SKM-1 (cell line): ENCODE data around the gene SCLT1.
"Not testable (repeated sequence)": the region's sequence is repeated elsewhere in the genome, so short reads cannot be mapped to it uniquely, and the experiment has no call there.

Experiments
- DNase-seq: peaks from one replicate; lab custom pipeline; 2025; ENCODE audit not compliant: unreplicated experiment; lab: John Stamatoyannopoulos, UW

The SCLT1 gene

DNA sequence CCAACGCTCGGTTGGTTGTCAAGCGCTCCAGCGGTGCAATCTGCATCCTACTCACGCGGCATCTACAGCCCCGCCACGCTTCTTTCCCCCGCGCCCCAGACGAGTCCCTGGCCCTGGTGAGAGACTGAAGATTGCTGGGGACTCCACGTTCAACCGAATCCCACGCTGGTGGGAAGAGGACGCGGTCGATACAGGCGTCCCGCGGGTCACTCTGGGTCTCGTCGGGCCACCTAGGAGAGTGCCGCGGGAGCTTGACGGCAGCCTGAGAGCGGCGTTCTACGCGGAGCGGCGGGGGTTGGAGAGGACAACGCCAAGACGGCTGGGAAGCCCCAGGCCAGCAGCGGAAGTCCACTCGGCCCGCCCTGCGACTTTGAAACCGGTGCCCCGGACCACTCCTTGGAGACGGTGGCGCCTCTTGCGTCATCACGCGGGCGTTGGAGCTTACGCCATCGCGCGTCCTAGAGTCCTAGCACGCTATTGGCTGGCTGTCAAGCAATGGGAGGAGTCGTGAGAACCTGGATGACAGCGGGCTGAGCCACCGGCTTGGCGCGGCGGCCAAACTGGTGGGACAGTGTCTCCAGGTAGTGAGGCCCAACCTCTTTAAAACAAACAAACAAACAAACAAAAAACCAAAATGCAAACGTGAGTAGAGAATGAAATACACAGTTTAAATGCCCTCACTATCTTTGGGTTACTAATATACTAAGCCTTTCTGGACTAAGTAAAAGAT is at the start of gene SCLT1:
Gene SCLT1, minus strand, starts transcription at position 349 of the 730 bp plus-strand sequence. CDS start 436 bp downstream, outside the sequence.
- peak; percentile 93 for DNase-seq

DNA sequence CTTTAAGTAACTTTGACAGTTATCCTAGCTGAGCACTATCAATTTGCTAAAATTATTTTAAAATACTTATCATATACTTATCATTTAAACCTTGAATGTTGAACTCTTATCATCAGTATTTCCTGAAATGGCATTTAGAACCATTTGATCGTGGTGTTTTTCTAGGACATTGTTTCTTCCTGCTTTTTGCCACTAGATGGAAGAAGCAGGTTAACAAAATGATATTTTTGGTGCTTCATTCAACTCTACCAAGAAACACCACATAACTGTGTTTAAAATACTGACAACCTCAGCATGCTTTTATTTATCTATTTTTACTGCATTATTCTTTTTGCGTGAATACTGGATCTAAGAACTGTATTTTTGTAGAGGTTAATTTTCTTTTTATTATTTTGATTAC is 47.2 kb upstream of the SCLT1 start:
- no peak for DNase-seq

DNA sequence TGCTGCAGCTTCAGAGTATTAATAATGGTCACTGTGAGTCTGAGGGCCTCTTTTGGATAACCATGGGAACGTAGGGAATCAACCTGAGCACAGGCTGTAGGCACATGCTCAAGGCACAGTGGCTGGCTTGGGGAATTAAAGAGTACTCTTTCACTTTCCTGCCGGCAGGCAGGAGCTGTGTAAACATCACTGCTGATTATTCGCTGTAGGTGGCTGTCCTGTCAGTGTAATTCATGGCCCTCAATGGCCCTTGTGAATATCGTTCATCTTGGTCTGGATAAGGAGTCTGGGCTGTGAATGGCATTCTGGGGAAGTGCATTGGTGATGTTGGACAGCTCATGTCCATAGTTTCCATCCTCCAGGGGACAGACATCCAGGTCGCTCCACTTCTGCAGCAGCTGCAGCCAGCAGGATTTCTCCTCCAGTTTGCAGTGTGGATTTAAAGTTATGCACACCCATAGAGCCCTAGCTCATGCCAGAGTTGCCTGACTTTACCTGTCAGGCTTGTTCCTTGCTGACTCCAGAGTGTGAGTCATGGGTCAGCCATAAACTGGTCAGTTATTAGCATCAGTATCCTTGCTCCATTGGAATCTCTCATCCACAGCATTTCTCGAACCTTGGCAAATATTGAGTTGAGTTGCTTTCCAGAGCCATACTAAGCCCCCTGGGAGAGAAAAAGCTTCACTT is 45.6 kb upstream of the SCLT1 start:
- no peak for DNase-seq

DNA sequence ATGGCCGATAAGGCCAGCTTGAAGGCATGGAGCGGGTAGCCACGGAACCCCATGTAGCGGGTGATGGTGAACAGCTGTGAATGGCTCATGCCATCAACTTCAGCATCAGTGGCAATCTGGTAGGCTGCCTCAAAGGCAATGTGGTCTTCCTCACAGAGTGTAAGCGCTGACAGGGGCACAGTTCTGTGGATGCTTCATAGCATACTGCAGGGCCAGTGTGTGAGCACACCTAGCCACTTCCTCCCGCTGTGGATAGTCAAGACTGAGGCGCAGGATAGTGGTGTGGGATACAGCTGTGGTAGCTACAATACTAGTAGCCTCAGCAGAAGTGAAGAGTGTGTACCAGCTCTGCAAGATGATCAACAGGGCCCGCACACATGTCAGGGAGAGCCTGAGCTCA is 43.1 kb upstream of the SCLT1 start:
- no peak for DNase-seq

GRCh38 chr4:129131343-129131742 is 38.0 kb upstream of the SCLT1 start:
- no peak for DNase-seq

DNA sequence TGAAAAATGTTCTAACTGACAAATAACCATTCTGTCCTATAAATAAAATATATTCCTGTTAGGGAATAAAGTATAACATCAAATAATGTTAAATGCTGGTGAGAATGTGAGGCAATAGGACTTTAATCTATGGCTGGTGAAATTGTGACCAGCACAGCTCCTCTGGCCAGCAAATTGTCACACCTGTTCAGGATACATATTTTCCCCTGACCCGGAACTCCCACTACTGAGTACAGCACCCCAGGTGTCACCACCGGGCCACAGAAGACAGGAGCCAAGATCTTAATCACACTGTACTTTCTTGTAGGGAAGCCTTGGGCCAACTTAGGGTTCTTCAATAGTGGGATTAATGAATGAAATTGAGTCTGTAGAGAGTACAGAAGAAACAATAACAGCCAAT is 35.8 kb upstream of the SCLT1 start:
- no peak for DNase-seq

DNA sequence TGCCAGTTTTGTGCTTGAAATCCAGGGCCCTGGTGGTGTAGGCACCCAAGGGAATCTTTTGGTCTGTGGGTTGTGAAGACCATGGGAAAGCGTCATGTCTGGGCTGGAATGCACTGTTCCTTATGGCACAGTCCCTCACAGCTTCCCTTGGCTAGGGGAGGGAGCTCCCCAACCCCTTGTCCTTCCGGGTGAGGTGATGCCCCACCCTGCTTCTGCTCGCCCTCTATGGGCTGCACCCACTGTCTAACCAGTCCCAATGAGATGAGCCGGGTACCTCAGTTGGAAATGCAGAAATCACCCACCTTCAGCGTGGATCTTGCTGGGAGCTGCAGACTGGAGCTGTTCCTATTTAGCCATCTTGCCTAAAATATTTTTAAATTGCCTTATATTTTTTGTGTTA is 33.3 kb upstream of the SCLT1 start:
- DNase-seq = not testable (repeated sequence)

DNA sequence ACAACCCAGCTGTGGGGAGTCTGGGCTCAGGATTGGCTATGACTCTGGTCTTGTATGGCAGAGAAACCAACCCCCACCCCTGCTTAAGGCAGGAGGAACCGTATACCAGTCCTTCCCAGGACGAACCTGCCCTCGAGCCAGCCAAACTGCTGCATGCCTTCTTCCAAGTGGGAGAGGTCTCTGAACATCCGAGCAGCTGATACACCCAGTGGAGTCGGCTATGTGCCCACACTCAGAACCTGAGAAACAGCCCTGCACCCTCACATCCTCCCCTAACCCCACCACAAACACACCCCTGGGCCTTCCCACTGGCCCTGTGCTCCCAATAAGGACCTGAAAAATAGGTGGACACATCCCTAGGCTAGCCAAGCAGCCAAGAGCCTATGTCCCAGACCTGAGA is 24.4 kb upstream of the SCLT1 start:
- DNase-seq = no peak

- no peak for DNase-seq
Observed at GRCh38 chr4:129113919-129114318, 20.6 kb upstream of the SCLT1 start.

- DNase-seq = no peak
Observed at GRCh38 chr4:129113434-129113833, 20.1 kb upstream of the SCLT1 start.

- no peak for DNase-seq
Observed at GRCh38 chr4:129111919-129112318, 18.6 kb upstream of the SCLT1 start.

- DNase-seq = no peak
Observed at GRCh38 chr4:129110931-129111330, 17.6 kb upstream of the SCLT1 start.

- no peak for DNase-seq
Observed at GRCh38 chr4:129109965-129110824, 16.9 kb upstream of the SCLT1 start.

DNA sequence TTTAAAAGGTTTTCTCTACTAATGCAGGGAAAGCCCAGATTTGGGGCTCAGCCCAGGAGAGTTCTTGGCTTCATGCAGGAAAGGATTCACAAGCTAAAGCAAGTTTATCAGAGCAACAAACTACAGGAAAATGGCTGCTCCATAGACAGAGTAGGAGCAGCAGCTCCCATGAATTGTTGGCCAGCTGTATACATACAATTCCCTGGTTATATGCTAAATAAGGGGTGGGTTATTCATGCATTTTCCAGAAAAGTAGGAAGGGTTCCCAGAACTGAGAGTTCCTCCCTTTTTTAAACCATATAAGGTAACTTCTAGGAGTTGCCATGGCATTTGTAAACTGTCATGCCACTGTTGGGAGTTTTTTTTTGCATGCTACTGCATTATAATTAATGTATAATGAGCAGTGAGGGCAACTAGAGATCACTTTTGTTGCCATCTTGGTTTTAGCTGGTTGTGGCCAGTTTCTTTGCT is 5.2 kb upstream of the SCLT1 start:
- DNase-seq = no peak

- DNase-seq = peak; percentile 67
Observed at GRCh38 chr4:129095811-129096454, 2.6 kb upstream of the SCLT1 start, which contains the start of gene C4orf33. C4orf33 (plus strand) TSS chr4:129096152; CDS start chr4:129102611, 6,459 bp downstream.

- DNase-seq = no peak
Observed at GRCh38 chr4:129094347-129094746, 1.0 kb upstream of the SCLT1 start.

- DNase-seq = no peak
Observed at GRCh38 chr4:129092631-129093190, 628 bp downstream of the SCLT1 start.

GRCh38 chr4:129087516-129087915 is 5.8 kb downstream of the SCLT1 start:
- DNase-seq = no peak

DNA sequence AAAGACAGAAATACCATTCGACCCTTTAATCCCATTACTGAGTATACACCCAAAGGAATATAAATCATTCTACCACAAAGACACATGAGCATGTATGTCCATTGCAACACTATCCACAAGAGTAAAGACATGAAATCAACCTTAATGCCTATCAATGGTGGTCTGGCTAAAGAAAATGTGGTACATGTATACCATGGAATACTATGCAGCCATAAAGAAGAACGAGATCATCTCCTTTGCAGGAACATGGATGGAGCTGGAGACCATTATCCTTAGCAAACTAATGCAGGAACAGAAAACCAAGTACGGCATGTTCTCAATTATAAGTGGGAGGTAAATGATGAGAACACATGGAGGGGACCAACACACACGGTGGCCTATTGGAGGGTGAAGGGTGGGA is 7.9 kb downstream of the SCLT1 start:
- DNase-seq = no peak

GRCh38 chr4:129082302-129082701 is 11.0 kb downstream of the SCLT1 start:
- DNase-seq = no peak

DNA sequence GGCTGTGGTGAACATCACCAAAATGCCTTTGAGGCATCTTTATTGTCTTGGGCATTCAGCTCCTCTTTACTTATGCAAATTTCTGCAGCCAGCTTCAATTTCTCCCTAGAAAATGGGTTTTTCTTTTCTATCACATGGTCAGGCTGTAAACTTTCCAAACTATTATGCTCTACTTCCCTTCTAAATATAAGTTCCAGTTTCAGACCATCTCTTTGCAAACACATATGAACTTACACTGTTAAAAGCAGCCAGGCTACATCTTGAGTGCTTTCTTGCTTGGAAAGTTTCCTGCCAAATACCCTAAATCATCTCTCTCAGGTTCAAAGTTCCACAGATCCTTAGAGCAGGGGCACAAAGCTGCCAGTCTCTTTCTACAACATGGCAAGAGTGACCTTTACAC is 13.2 kb downstream of the SCLT1 start:
- no peak for DNase-seq
